Activated CD4-positive, CD25-positive, alpha-beta regulatory T cell treated with anti-CD3 and anti-CD28 coated beads, Interleukin-2, amount 50 U/mL, for 24 hours (primary cell): Measurements from ENCODE around the gene TEX50.
"Not testable (repeated sequence)": the region's sequence is repeated elsewhere in the genome, so short reads cannot be mapped to it uniquely, and the experiment has no call there.

Source experiments
- ATAC-seq, 2 donors: fragments of 150-1000 bp; cut with Tn5 transposase; one replicate each; pipeline ENCODE4 v1.10.0; 2021; ENCODE audit warnings: mild to moderate bottlenecking in 1 of 2, moderate library complexity in 1 of 2

TEX50 gene

GRCh38 chr1:173663159-173663558, 28.0 kb downstream of the TEX50 start:
- ATAC-seq: no peak

- no peak for ATAC-seq
Observed at GRCh38 chr1:173666646-173667045, 31.5 kb downstream of the TEX50 start.

GRCh38 chr1:173669491-173669941, 34.4 kb downstream of the TEX50 start, which contains the start of gene ANKRD45:
Gene ANKRD45 (minus strand): TSS chr1:173669851. CDS start chr1:173659418, 10,433 bp downstream.
- no peak for ATAC-seq

- ATAC-seq: not testable (repeated sequence)
Observed at GRCh38 chr1:173674496-173674895, 39.4 kb downstream of the TEX50 start.

GRCh38 chr1:173680152-173680551, 45.0 kb downstream of the TEX50 start:
- ATAC-seq: not testable (repeated sequence)

- ATAC-seq: no peak
Observed at GRCh38 chr1:173682184-173682583, 47.0 kb downstream of the TEX50 start.

- ATAC-seq: not testable (repeated sequence)
Observed at GRCh38 chr1:173683838-173684237, 48.7 kb downstream of the TEX50 start.

- not testable (repeated sequence) for ATAC-seq
Observed at GRCh38 chr1:173685121-173685520, 50.0 kb downstream of the TEX50 start.
